ENCODE results near the gene PLCB1. TPM values are rescaled to one million over a fixed set of nuclear protein-coding genes. Genes with fewer than 3 reads are reported as not detected.

PLCB1 gene
- total RNA-seq = 19.0 and 35.4 TPM in 2 replicates

- DNase-seq (ENCODE audit: low read depth) = peak; percentile 77
- H3K4me3 ChIP-seq (ENCODE audit: low read depth, low read length) = peak within 1 kb of the TSS; percentile 60
- TF ChIP-seq CTCF (IDR thresholded peaks at IDR 0.05; ENCODE audit: insufficient read depth, low read depth, low read length) = peak; percentile 88
Observed at GRCh38 chr20:8131598-8132483, at the start of gene PLCB1. TSS of gene PLCB1 (plus strand) at chr20:8132266. CDS start at chr20:8132652, 386 bp downstream.

- DNase-seq (ENCODE audit: low read depth) = peak; percentile 95
- H3K4me3 ChIP-seq (ENCODE audit: low read depth, low read length) = no peak overlapping the region
- TF ChIP-seq CTCF (IDR thresholded peaks at IDR 0.05; ENCODE audit: insufficient read depth, low read depth, low read length) = no peak
Observed at GRCh38 chr20:8082989-8083388, 49.1 kb upstream of the PLCB1 start.

GRCh38 chr20:8089668-8090067, 42.4 kb upstream of the PLCB1 start:
- TF ChIP-seq CTCF (IDR thresholded peaks at IDR 0.05; ENCODE audit: insufficient read depth, low read depth, low read length) = no peak
- DNase-seq (ENCODE audit: low read depth) = no peak
- no peak overlapping the region for H3K4me3 ChIP-seq (ENCODE audit: low read depth, low read length)

GRCh38 chr20:8094415-8094818, 37.6 kb upstream of the PLCB1 start:
- H3K4me3 ChIP-seq (ENCODE audit: low read depth, low read length) = no peak overlapping the region
- DNase-seq (ENCODE audit: low read depth) = peak; percentile 67
- TF ChIP-seq CTCF (IDR thresholded peaks at IDR 0.05; ENCODE audit: insufficient read depth, low read depth, low read length) = no peak

GRCh38 chr20:8094850-8095249, 37.2 kb upstream of the PLCB1 start:
- peak; percentile 58 for DNase-seq (ENCODE audit: low read depth)
- TF ChIP-seq CTCF (IDR thresholded peaks at IDR 0.05; ENCODE audit: insufficient read depth, low read depth, low read length) = no peak
- H3K4me3 ChIP-seq (ENCODE audit: low read depth, low read length) = no peak overlapping the region

GRCh38 chr20:8095648-8096572, 36.2 kb upstream of the PLCB1 start:
- peak; percentile 37 for DNase-seq (ENCODE audit: low read depth)
- no peak overlapping the region for H3K4me3 ChIP-seq (ENCODE audit: low read depth, low read length)
- TF ChIP-seq CTCF (IDR thresholded peaks at IDR 0.05; ENCODE audit: insufficient read depth, low read depth, low read length) = no peak

Measured in fibroblast of villous mesenchyme (primary cell).